ENCODE measurements around the gene SAPCD1.

Gene SAPCD1

DNA sequence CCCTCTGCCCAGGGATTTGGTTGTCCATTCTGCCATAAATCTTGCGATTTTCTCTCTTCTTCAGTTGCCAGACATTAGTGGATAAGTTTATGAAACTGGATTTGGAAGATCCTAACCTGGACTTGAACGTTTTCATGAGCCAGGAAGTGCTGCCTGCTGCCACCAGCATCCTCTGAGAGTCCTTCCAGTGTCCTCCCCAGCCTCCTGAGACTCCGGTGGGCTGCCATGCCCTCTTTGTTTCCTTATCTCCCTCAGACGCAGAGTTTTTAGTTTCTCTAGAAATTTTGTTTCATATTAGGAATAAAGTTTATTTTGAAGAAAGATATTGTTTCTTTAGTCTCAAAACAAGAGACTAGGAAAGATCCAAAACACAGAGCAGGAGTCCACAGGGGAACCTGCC is at the start of gene SAPCD1:
Gene SAPCD1 (plus strand): TSS at position 301 of the 400 bp plus-strand sequence. CDS start 399 bp downstream, outside the sequence.
- DNase-seq (ENCODE audit: low read depth in 2 of 2) = no peak

DNA sequence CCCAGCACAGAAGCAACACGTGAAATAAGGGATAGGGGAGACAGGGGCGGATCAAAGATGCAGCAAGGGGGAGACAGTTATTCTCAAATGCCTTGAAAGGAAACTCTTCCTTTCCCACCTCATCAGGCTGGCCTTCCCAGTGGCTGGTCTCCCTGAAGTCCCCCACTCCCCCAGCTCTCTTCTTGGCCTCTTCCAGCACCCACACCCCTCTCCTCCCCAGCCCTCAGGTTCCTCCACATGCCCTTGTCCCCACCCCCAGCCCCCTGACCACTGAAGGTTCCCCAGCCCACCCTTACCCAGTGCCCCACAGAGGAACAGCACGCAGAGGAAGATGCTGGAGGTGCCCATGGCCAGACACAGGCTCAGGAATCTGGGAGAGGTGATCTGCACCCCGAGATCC is 49.0 kb upstream of the SAPCD1 start:
- no peak for DNase-seq (ENCODE audit: low read depth in 2 of 2)

DNA sequence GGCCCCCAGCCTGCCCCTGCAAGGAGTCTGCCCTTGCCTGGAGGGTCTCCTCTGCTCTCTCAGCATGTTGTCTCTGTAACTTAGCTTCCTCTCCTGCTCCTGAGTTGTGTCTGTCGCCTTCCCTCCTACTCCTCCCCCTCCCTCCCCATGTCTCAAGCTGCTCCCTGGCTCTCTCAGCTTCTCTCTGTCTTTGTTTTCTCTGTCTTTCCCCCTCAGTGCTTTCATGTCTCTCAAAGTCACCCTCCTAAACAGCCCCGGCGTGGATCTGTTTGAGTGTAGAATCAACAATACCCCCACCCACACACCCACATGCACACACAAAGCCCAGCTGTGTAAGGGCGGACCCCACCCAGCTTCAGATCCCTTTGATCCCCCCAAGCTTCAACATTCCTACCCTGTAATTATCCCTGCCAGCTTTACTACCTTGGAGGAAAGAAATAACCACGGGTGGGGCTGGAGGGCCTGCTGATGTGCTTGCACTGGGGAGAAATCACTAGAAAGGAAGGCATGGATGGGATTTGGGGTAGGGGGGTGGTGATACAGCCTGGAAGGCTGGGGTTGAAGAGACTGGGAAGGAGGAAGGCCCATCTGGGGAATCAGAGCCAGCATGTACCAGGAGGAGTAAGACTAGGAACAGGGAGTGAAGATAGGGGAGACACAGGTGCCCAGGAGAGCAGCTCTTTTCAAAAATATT is 48.3 kb upstream of the SAPCD1 start:
- DNase-seq (ENCODE audit: low read depth in 2 of 2) = no peak

DNA sequence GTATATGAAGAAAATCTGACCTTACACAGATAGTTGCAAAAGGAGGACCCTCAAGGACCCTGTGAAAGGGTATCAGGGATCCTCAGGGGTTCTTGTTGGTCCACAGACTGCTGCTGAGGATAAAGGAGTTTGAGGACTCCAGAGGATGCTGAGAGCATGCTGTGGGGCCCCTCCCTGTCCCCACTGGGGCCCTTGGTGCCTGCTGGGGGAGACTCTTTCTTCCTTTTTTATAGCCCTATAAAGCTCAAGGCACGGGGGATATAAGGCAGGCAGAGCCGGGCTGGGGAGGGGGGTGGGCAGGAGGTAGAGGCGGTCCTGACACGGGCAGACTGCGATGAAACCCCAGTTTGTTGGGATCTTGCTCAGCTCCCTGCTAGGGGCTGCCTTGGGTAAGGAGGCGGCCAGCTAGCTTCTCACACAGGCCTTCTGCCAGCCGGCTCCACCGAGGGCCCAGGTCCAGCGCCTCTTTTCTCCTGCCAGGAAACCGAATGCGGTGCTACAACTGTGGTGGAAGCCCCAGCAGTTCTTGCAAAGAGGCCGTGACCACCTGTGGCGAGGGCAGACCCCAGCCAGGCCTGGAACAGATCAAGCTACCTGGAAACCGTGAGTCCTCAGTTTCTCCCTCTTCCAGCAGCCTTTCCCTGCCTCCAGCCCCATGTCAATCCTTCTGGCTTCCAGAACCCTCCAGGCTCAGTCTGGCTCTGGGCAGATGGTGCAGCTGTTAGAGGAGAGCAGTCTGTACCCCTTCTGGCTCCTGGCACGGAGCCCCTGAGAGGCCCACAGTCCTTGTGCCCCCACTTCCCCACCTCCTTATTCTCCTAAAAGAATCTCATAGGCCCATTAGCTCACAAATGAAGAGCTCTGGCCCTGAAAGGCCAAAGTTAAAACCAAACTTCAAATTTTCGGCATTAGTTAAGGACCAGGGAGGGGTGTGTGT is 47.2 kb upstream of the SAPCD1 start, which contains the start of gene LY6G6D:
Gene LY6G6D (plus strand): TSS at position 327 of the 937 bp plus-strand sequence. CDS start 8 bp downstream, at position 335.
- no peak for DNase-seq (ENCODE audit: low read depth in 2 of 2)

DNA sequence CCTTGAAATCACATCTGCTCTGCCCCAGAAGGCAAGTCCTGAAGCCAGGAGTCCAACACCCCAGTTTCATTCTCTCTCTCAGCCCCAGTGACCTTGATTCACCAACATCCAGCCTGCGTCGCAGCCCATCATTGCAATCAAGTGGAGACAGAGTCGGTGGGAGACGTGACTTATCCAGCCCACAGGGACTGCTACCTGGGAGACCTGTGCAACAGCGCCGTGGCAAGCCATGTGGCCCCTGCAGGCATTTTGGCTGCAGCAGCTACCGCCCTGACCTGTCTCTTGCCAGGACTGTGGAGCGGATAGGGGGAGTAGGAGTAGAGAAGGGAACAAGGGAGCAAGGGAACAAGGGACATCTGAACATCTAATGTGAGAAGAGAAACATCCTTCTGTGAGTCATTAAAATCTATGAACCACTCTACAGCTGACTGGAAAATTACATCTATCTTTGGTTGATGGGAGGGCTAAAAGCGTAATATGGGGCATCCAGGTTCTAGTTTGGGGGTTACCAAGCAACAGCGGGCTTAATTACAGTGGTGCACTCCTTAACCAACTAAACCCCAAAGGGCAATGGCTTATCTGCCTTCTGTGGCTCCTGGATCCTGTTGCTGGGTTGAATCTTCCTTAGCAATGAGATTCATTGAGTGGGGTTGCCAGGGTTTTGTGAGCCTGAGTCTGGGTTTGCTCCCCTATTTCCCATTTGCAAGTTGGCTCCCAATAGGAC is 44.8 kb upstream of the SAPCD1 start:
- no peak for DNase-seq (ENCODE audit: low read depth in 2 of 2)

DNA sequence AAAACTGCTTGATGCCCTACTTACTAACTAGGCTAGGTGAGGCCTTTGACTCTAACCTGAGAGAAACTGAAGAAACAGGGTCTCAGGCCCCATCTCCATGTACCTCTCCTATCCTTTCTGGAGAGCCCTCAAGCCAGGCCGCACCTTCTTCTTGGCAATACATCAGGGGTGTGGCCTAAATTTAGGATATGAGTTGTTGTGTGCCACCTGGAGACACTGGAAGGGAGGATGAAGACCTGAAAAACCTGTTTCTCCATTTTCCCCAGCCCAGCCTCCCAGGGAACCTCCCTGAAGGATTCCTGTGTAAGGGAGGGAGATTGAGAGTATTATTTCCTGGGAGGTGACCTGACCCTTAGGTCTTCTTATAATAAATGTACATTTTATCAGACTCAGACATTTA is 44.2 kb upstream of the SAPCD1 start:
- DNase-seq (ENCODE audit: low read depth in 2 of 2) = no peak

DNA sequence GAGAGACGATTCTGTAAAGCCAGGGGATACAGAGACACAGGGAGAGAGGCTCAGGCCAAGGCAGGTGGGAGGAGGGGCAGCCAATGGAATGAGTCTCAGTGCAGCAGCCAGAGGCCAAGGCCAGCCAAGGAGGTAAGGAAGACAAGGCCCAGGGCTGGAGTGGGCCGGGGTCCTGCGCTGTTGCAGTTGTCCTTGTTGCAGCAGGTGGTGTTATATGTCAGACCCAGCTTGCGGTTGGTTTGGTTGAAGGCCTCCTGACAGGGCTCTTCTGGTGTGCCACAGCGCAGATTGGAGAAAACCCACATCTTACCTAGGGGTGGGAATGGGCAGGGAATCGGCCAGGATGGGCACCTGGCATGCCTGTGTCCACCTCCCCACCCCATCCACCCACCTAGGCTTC is 43.5 kb upstream of the SAPCD1 start:
- no peak for DNase-seq (ENCODE audit: low read depth in 2 of 2)

DNA sequence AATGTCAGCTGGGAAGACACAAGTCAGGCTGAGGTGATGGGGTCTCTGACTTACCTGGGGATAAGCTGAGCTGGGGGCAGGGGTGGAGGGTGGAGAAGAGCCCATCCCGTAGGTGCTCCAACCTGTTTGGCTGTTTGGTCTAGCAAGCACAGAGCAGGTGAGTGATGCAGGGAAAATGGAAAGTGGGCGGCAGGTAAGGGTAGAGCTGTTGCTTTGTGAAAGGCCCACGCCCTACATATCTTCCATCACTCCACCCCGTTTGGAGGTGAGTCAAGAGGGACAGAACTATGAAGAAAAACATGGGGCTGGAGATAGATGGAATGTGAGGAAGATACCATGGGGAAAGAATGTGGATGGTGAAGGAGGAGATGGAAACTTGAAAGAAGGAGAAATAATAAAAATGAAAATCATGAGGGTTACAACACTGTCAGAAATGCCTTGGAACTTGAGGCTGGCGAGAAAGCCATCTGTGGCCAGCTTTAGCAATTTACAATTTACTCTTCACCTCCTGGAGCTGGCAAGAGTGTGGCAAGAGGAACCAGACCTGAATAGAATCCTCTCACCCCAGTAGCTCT is 42.2 kb upstream of the SAPCD1 start:
- no peak for DNase-seq (ENCODE audit: low read depth in 2 of 2)

DNA sequence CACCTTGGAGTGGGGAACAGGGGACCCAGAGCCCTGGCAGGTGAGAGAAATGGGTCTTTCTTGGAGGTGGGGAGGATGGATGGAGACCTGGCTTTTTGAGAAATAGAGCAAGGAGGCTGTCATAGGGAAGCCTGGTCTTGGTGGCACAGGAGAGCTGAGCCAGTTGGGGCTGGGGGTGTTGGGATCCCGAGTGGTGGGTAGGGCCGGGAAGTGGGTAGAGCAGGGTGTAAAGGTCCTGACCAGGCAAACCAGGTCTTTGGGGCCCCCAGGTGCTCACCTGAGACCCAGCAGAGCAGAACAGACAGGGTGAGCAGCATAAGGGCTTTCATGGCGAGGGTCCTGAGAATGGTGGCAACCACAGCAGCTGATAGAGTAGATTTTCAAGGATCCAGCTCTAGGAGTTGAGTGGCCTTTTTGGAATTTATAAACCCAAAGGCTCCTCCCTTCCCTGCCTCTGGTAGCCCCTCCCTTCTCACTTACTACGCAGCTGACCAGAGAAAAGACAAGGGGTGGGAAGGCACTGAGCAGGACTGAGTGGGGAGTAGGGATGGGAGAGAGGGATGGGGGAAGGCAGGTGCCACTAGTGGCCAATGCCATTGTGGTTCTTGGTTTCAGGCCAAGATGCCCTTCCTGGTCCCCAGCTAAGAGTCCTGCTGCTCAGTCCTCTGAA is 41.0 kb upstream of the SAPCD1 start, which contains the start of gene LY6G6C:
Gene LY6G6C (minus strand): TSS at position 396 of the 670 bp plus-strand sequence. CDS start 67 bp downstream, at position 329.
- no peak for DNase-seq (ENCODE audit: low read depth in 2 of 2)

DNA sequence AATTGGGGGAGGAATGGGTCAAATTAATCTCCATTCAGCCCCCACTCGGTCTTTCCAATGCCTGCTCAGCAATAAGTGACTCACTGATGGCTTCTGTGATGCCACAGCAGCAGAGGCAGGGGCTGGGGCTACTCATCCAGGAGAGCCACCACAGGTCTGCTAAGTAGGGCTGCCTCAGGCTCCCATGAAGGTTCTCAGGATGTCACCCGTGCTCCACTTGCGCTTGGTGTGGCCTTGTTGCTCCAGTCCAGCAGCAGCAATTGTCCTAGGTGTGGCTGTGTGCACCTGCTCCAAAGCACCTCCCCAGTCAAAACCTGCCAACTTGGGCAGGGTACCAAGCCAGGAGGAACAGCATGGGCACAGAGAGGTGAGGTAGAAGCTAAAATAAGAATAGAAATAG is 40.3 kb upstream of the SAPCD1 start:
- DNase-seq (ENCODE audit: low read depth in 2 of 2) = no peak

DNA sequence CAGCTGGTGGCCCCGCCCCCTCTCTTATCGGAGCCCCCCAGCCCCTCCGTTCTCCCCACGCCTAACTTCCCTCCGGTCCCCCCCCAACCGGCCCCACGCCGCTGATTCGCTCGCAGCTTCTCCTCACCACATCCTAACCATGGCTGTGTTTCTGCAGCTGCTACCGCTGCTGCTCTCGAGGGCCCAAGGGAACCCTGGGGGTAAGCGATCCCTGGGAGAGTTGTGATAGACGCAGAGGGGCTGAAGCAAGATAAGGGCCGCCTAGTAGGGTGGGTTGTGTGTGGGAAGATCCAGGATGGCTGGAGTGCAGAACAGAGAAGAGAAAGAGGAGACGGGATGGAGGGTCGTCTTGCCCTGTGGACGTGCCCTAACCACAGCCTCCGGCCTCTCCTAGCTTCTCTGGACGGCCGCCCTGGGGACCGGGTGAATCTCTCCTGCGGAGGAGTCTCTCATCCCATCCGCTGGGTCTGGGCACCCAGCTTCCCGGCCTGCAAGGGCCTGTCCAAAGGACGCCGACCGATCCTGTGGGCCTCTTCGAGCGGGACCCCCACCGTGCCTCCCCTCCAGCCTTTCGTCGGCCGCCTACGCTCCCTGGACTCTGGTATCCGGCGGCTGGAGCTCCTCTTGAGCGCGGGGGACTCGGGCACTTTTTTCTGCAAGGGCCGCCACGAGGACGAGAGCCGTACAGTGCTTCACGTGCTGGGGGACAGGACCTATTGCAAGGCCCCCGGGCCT is 39.0 kb upstream of the SAPCD1 start, which contains the start of gene MPIG6B:
Gene MPIG6B (plus strand): TSS at position 129 of the 735 bp plus-strand sequence. CDS start 11 bp downstream, at position 140.
- no peak for DNase-seq (ENCODE audit: low read depth in 2 of 2)

DNA sequence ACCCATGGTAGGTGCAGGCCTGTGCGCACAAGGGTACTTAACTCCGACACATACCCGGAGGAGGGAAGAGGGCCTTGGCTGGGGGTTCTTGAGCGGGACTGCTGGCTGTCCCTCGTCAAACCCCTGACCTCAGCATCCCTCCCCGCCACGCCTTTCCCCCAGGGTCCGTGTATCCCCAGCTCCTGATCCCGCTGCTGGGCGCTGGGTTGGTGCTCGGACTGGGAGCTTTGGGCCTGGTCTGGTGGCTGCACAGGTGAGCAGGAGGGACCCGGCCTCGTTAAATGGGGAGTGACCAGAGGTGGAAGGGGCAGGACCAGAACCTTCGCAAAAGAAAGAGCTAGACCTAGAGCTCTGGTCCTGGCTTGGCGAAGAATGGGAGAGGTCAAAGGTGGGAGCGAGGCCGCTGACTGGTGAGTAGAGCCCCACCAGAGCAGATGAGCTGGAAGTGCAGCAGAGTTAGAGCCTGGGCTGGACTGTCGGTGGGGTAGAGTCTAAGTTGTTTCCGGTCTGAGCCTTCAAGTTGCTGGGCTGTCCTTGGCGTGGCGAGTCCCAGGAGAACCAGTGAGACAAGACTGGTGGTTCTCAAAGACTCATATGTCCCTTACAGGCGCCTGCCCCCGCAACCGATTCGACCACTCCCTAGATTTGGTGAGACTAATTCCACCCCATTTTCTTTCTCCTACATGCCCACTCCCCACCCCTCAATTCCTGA is 38.3 kb upstream of the SAPCD1 start:
- DNase-seq (ENCODE audit: low read depth in 2 of 2) = no peak

DNA sequence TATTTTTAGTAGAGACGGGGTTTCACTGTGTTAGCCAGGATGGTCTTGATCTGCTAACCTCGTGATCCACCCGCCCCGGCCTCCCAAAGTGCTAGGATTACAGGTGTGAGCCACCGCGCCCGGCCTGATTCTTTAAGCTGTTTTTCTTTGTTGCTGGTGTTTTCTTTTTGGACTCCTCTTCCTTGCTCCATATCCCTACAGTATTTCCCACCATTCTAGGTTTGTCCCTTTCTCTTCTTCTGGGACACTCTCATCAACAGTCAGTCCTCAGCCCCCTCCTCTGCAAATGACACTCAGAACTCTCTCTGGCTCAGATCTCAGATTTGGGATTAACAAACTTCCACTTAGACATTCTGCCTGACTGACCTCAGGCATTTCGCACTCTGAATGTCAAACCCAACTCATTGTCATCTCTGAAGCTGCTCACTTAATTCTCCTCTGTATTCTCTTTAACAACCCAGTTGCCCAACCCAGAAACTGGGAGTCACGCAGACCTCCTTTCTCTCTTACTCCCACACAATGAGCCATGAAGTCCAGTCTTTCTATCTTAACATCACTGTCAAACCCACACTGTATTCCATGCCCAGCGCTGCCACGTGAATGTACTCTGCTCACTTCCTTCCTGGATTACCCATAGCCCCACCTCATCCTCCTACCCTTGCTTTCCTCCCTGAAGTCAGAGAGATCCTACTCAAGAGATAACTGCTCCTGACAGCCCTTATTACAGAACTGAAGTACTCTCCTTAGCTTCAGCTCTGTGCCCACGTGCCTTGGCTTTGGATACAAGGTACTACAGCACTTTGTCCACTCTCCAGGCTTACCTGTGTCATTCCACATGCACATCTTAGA is 36.7 kb upstream of the SAPCD1 start:
- no peak for DNase-seq (ENCODE audit: low read depth in 2 of 2)

DNA sequence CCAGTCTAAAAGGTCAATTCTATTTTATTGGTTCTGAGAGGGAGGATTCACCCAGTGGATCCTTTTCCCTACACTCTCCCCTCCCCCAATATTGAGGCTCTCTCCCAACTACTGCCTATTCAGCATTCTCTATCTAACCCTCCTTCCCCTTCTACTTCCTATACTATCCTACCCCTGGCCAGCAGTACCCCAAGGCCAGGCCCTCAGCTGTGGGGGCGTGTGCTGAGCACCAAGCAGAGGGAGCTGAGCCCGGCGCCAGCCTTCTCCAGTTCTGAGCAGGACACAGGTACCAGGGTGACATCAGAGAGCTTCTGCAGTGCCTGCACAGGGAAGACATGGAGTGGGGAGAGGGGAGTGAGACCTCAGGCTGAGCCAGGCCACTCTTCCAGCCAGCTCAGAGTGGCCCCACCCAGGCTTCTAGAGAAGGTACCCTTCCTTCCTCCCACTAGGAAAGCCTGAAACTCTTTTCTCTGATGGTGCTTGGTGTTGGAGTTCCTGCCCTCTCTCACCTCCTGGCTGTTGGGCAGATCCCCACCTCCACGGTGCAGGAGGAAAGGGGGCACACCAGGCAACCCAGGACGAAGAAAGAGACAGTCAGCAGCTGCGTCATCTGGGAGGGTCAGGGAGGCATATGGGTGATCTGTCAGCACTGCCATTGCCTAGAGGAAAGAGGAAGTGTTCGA is 35.3 kb upstream of the SAPCD1 start:
- no peak for DNase-seq (ENCODE audit: low read depth in 2 of 2)

DNA sequence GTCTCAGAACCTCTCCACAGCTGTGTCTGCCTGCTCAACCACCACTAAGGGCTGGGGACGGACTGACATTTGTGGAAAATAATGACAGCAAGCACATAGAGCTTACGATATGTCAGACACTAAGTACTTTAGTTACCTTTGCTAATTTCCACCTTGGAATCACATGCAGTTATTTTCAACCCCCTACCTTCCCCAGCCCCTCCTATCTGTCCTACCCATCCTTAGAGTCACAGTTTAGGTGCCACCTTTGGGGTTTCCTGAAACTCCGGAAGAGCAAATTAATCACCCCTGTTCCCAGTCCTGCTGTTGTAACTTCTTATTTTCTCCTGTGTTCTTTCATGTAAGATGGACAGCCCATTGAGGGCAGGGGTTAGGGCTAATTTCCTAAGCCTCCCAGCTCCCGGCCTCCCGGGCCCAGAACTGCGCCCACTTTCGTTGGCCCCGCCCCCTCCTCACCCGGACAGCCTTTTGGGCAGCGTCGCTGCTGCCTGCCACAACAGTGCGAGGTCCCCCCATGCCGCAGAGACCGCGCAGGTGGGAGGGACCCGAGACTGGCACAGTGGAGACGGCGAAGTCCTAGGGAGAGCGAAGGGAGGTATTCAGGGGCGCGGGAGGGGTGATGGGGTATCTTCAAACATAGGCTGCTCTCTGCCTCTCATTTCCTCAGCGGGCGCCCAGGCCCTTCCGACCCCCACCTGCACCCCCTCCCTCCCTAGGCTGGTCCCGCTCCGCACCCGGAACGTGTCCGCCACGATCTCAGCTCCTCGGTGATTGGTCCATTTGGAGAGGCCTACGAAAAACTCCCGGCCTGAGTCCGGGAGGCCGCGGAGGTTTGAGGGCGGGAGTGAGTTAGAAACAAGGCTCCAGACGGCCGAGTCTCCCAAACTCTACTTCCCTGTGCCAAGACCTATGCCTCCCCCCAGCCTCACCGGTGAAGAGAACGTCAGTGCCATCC is 34.5 kb upstream of the SAPCD1 start:
- no peak for DNase-seq (ENCODE audit: low read depth in 2 of 2)

DNA sequence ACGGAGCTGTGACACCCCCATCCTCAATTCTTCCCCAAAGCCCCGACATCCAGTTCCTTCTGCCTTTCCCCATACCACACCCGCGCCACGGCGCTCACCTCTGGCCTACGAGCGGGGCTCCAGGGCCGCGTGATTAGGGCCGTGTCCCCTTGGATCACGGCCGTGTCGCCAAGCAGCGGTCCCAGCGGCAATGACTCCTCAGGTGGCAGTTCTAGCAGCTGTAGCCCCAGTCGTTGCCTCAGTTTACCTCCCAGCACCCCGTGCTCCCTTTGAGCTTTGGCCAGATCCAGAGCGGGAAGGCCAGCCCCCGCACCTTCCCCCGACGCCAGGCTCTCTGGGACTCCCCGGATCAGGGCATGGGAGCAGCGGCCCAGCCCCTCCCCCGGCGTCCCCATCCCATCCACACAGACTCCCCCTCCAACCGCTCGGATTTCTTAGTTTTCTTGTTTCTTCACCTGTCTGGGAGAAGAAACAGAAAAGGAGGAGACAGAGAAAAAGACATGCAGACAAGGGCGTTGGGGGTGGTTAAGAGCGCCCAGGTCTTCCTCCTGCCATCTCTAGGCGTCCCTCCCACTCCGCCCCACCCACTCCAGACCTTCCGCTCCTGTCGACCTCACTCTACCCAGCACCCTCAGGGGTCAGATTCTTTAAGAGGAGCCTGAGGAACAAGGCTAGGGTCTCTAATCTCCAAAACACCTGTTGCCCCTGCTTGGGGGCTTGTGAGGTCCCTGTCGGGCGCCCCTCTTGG is 33.5 kb upstream of the SAPCD1 start, which contains the start of gene DDAH2:
Gene DDAH2 (minus strand): TSS at position 533 of the 748 bp plus-strand sequence. CDS start 138 bp downstream, at position 395.
- DNase-seq (ENCODE audit: low read depth in 2 of 2) = no peak

Measured in fibroblast of skin of left biceps (primary cell).